Upper lobe of left lung (tissue), 4 donors: Measurements from ENCODE around the gene DIAPH3.

Source experiments
- EP300 ChIP-seq, 4 donors: sonication (generic); formaldehyde crosslinking; IDR thresholded peaks; one replicate each; pipeline ENCODE4 v1.5.1; 2017; ENCODE audit warnings: antibody characterized with exemption in 4 of 4, control low read depth in 2 of 4
- POLR2A ChIP-seq, 4 donors: fragments of 450-650 bp; IDR thresholded peaks; one replicate each; pipeline ENCODE4 v1.5.1; 2016 to 2017; ENCODE audit warnings: antibody characterized with exemption in 4 of 4, mild to moderate bottlenecking in 2 of 4
- POLR2AphosphoS5 ChIP-seq, 2 donors: sonication (generic); formaldehyde crosslinking; IDR thresholded peaks; one replicate each; pipeline ENCODE4 v1.5.1; 2017; ENCODE audit warnings: antibody characterized with exemption in 2 of 2

DNA sequence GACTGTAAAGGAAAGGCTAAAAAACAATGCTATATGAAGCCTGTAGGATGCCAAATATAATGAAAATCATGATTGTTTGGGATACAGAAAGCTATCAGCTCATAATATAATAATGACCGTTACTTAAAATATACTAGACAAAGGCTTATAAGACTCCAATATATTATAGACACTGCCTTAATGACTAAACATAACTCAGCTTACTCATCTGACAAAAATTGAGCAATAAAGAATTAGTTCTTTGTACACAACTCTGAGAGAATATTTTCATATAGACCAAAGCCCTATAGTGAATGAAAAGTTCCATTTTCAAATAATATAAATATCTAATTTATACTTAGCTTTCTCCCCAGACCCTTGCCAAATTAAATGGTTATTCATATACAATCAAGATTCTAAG lies 283.3 kb downstream of the DIAPH3 start:
- no peak for TF ChIP-seq EP300 (IDR thresholded peaks at IDR 0.05)
- no peak for TF ChIP-seq POLR2A (IDR thresholded peaks at IDR 0.05)
- TF ChIP-seq POLR2AphosphoS5 (IDR thresholded peaks at IDR 0.05) = no peak
